Fibroblast of the aortic adventitia (primary cell): Measurements from ENCODE around the gene RAPGEF2. TPM values are rescaled to one million over a fixed set of nuclear protein-coding genes. Genes with fewer than 3 reads are reported as not detected.

Source experiments
- DNase-seq: peaks from one replicate; pipeline ENCODE4 v3.0.0-alpha.2; 2010; ENCODE audit warnings: low read depth
- H3K4me3 ChIP-seq: 2 replicates; pipeline ENCODE4 v1.5.1; 2011; ENCODE audit warnings: low read depth, mild to moderate bottlenecking, control low read depth, low read length, moderate library complexity
- total RNA-seq: library from RNA; depleted of rRNA; stranded (reverse); fragments of >200 nt; gene quantifications from 2 replicates; pipeline ENCODE4 v1.2.3, GENCODE V29; 2012; ENCODE audit warnings: low replicate concordance
- TF ChIP-seq, protein P1 (sequence below): IDR thresholded peaks from 2 replicates; pipeline ENCODE4 v1.5.1; 2011; ENCODE audit warnings: mild to moderate bottlenecking, low read length, control low read depth, inconsistent platforms; ENCODE audit not compliant: insufficient read depth

Gene RAPGEF2
- total RNA-seq, 1 donor, result 44.0 TPM

- no peak for DNase-seq
- TF ChIP-seq, protein P1, sequence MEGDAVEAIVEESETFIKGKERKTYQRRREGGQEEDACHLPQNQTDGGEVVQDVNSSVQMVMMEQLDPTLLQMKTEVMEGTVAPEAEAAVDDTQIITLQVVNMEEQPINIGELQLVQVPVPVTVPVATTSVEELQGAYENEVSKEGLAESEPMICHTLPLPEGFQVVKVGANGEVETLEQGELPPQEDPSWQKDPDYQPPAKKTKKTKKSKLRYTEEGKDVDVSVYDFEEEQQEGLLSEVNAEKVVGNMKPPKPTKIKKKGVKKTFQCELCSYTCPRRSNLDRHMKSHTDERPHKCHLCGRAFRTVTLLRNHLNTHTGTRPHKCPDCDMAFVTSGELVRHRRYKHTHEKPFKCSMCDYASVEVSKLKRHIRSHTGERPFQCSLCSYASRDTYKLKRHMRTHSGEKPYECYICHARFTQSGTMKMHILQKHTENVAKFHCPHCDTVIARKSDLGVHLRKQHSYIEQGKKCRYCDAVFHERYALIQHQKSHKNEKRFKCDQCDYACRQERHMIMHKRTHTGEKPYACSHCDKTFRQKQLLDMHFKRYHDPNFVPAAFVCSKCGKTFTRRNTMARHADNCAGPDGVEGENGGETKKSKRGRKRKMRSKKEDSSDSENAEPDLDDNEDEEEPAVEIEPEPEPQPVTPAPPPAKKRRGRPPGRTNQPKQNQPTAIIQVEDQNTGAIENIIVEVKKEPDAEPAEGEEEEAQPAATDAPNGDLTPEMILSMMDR, result no peak
- H3K4me3 ChIP-seq, result no peak overlapping the region
These were observed 40.8 kb downstream of the RAPGEF2 start for GRCh38 chr4:159143687-159144086.

DNA sequence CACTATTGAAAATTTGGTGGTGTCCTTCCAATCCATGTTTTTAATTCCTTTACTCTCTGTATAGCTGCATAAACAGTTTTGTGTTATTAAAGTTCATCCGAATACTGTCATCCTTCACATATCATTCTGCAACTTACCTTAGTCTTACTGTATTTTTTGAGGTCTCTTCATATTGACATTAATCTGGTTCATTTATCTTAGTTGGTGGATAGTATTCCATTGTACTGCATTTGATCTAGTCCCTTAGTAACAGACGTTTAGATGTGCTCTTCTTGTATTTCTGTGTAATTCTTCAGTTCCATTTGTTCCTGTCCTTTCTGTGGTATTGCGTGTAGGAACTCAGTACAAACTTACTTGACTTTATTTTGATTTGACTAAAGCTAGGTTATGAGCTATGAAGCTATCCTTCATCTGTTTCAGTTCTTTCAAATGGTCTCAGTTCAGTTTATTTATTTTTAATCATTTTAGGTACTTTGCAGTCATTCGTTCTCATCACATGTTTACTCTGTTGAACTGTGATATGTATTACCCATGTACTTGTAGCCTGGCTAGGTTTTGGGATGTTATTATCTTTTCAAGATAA lies 41.3 kb downstream of the RAPGEF2 start:
- DNase-seq, result no peak
- TF ChIP-seq, protein P1, result no peak
- H3K4me3 ChIP-seq, result no peak overlapping the region

DNA sequence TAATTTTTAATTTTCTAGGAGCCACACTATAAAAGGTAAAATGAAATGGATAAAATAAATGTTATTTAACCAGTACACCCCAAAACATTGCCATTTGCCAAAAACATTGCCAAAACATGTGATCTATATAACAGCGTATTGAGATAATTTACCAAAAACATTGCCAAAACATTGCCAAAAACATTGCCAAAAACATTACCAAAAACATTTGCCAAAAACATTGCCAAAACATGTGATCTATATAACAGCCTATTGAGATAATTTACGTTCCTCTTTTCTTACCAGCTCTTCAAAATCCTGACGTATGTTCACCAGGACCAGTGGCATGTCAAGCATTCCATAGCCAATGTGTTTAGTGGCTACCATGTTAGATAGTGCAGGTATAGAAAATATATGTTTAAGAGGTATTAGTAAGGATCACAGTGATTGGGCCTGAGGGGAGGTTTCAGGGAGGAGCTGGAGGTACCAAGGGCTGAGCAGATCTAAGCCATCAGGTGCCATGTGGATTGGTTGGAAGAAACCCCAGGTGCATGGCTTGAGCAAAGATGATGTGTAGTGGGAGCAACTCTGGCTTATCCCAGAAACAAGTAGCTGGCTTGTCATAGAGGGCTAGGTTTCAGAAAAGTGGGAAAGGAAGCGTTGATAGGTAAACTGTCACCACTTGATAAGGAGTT lies 42.6 kb downstream of the RAPGEF2 start:
- no peak overlapping the region for H3K4me3 ChIP-seq
- TF ChIP-seq, protein P1, result no peak
- peak; percentile 2 for DNase-seq

DNA sequence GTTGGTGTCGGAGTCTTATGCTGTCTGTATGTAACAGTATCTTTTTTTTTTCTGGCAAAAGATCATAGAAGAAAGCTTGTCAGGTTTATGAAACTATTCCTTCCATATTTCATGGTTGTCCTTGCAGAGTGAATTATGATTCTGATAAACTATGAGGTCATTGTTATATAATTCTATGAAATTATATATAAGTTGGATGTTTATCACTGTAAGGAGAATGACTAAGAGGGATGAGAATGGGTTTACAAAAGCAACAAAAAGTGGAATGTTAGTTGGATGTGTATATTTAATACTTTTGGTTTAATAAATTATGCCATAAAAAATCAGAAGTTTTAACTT lies 43.1 kb downstream of the RAPGEF2 start:
- TF ChIP-seq, protein P1, result no peak
- no peak overlapping the region for H3K4me3 ChIP-seq
- DNase-seq, result peak; percentile 20

GRCh38 chr4:159146488-159146887 lies 43.6 kb downstream of the RAPGEF2 start:
- H3K4me3 ChIP-seq, result no peak overlapping the region
- no peak for DNase-seq
- TF ChIP-seq, protein P1, result no peak

- DNase-seq, result no peak
- TF ChIP-seq, protein P1, result no peak
- H3K4me3 ChIP-seq, result no peak overlapping the region
These were observed 45.6 kb downstream of the RAPGEF2 start for GRCh38 chr4:159148441-159148840.
